Measurements from ENCODE around the gene ARPC3.
"Not testable (repeated sequence)": the region's sequence is repeated elsewhere in the genome, so short reads cannot be mapped to it uniquely, and the experiment has no call there.

DNA sequence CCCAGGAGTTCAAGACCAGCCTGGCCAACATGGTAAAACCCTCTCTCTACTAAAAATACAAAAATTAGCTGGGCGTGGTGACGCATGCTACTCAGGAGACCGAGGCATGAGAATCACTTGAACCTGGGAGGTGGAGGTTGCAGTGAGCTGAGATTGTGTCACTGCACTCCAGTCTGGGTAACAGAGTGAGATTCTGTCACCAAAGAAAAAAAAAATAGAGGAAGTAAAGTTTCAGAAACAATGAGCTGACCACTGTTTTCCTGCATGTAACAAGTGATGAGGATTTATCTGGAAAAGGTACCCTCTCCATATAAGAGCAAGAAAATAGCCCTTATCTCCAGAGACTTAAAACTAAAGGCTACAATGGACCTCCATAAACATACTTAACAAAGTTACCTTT, 33.0 kb downstream of the ARPC3 start:
- not testable (repeated sequence) for TF ChIP-seq POLR2AphosphoS2 (IDR thresholded peaks at IDR 0.05; ENCODE audit: low read depth, low read length); RAD21 (IDR thresholded peaks at IDR 0.05; ENCODE audit: insufficient read depth, low read depth, low read length); MTA3 (IDR thresholded peaks at IDR 0.05; ENCODE audit: borderline replicate concordance, low read length); EZH2 (IDR thresholded peaks at IDR 0.05; ENCODE audit: borderline replicate concordance, control insufficient read depth, low read depth, low read length); POU2F2 (IDR thresholded peaks at IDR 0.05; ENCODE audit: borderline replicate concordance, low read depth, low read length); SREBF2 (IDR thresholded peaks at IDR 0.05; ENCODE audit: low read length); HDGF (IDR thresholded peaks at IDR 0.05); TARDBP (IDR thresholded peaks at IDR 0.05; ENCODE audit: borderline replicate concordance); ESRRA (IDR thresholded peaks at IDR 0.05; ENCODE audit: low read length)
- TF ChIP-seq, protein P1, sequence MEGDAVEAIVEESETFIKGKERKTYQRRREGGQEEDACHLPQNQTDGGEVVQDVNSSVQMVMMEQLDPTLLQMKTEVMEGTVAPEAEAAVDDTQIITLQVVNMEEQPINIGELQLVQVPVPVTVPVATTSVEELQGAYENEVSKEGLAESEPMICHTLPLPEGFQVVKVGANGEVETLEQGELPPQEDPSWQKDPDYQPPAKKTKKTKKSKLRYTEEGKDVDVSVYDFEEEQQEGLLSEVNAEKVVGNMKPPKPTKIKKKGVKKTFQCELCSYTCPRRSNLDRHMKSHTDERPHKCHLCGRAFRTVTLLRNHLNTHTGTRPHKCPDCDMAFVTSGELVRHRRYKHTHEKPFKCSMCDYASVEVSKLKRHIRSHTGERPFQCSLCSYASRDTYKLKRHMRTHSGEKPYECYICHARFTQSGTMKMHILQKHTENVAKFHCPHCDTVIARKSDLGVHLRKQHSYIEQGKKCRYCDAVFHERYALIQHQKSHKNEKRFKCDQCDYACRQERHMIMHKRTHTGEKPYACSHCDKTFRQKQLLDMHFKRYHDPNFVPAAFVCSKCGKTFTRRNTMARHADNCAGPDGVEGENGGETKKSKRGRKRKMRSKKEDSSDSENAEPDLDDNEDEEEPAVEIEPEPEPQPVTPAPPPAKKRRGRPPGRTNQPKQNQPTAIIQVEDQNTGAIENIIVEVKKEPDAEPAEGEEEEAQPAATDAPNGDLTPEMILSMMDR (IDR thresholded peaks at IDR 0.05 in 2 of 3, conservative IDR thresholded peaks at IDR 0.05 in 1 of 3; ENCODE audit: control insufficient read depth in 2 of 3, extremely low read depth in 1 of 3, insufficient read depth in 1 of 3, low read depth in 3 of 3, low read length in 3 of 3): not testable (repeated sequence)
- TF ChIP-seq, protein P2, sequence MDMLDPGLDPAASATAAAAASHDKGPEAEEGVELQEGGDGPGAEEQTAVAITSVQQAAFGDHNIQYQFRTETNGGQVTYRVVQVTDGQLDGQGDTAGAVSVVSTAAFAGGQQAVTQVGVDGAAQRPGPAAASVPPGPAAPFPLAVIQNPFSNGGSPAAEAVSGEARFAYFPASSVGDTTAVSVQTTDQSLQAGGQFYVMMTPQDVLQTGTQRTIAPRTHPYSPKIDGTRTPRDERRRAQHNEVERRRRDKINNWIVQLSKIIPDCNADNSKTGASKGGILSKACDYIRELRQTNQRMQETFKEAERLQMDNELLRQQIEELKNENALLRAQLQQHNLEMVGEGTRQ (IDR thresholded peaks at IDR 0.05; ENCODE audit: borderline replicate concordance, low read depth, low read length): not testable (repeated sequence)

All from GM12878 (cell line).